Type B pancreatic cell (in vitro differentiated cells): Measurements from ENCODE around the gene E2F1. TPM values are rescaled to one million over a fixed set of nuclear protein-coding genes. Genes with fewer than 3 reads are reported as not detected.

Experiments used
- DNase-seq: peaks from one replicate; pipeline ENCODE4 v3.0.0; 2021; ENCODE audit warnings: mixed read lengths; ENCODE audit not compliant: unreplicated experiment; ENCODE audit errors: extremely low spot score
- H3K27ac Mint-ChIP-seq: 2 replicates; pipeline ENCODE4 v1.8.0; 2021; ENCODE audit warnings: mild to moderate bottlenecking, mixed read lengths
- H3K27me3 Mint-ChIP-seq: 2 replicates; pipeline ENCODE4 v1.8.0; 2021; ENCODE audit warnings: mixed read lengths
- H3K36me3 Mint-ChIP-seq: 2 replicates; pipeline ENCODE4 v1.8.0; 2021; ENCODE audit warnings: mixed read lengths
- H3K4me1 Mint-ChIP-seq: one replicate; pipeline ENCODE4 v1.8.0; 2021; ENCODE audit warnings: mixed read lengths; ENCODE audit not compliant: unreplicated experiment
- H3K4me3 Mint-ChIP-seq: 2 replicates; pipeline ENCODE4 v1.8.0; 2021; ENCODE audit warnings: mild to moderate bottlenecking, mixed read lengths
- H3K9me3 Mint-ChIP-seq: 2 replicates; pipeline ENCODE4 v1.8.0; 2021; ENCODE audit warnings: mixed read lengths
- total RNA-seq: library from RNA; stranded (reverse); gene quantifications from 2 replicates; pipeline ENCODE4 v1.2.1, GENCODE V29; 2021; ENCODE audit warnings: low replicate concordance
- TF ChIP-seq, protein P1 (sequence below): fragments of 200-600 bp; sonication (generic); conservative IDR thresholded peaks from 2 replicates; pipeline ENCODE4 v1.5.0; 2021; ENCODE audit warnings: antibody characterized with exemption, mild to moderate bottlenecking

The E2F1 gene
- total RNA-seq, 1 donor from 2014 or later: 32.8 TPM

DNA sequence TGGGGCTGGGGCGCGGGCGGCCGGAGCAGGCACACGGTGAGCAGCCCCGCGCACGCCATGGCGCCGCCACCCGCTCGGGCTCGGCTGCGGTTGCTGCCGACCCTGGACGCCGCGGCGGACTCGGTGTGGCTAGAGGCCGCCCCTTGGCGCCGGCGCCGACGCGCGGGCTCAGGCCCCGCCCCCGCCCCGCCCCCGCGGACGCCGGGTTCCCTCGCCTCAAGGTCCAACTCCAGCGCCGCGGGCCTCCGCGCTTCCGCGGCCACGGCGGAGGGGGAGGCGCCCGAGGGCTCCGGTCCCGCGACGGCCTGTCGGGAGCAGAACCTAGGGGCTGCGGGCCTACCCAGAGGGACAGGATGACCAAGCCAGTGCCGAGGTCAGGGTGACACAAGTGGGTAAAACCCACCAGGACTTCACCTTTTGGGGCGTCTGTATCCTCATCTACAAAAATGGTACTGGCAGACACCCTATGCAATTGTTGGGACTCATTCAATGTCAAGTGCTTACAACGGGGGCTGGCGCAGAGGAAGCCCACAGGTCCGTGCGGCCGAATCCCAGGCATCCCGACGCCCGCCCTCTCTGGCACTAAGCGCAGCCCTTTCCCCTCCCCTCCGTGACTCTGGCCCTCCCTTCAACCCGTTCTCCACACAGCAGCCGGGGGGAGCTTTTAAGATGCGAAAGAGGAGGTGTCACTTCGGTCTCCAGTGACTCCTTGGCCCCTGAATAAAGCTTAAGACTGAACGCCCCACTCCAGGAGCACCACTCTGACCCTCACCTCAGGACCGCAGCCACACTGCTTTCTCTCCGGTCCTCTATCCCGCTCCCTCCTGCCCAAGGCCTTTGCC lies 11.7 kb downstream of the E2F1 start, which contains the start of gene NECAB3:
NECAB3 (minus strand) TSS at position 135 of the 842 bp plus-strand sequence; CDS start at position 59, 76 bp downstream.
- Mint-ChIP-seq H3K4me1 (peaks cover 39% of the 10 kb centered on the region), H3K27ac (peak within 1 kb of the TSS; percentile 79), H3K27me3 (no peaks in the 10 kb centered on the region), H3K36me3 (peaks cover 8% of the 10 kb centered on the region), H3K4me3 (peak within 1 kb of the TSS; percentile 86), H3K9me3 (no peaks in the 10 kb centered on the region)
- peak; percentile 92 for DNase-seq
- TF ChIP-seq, protein P1, sequence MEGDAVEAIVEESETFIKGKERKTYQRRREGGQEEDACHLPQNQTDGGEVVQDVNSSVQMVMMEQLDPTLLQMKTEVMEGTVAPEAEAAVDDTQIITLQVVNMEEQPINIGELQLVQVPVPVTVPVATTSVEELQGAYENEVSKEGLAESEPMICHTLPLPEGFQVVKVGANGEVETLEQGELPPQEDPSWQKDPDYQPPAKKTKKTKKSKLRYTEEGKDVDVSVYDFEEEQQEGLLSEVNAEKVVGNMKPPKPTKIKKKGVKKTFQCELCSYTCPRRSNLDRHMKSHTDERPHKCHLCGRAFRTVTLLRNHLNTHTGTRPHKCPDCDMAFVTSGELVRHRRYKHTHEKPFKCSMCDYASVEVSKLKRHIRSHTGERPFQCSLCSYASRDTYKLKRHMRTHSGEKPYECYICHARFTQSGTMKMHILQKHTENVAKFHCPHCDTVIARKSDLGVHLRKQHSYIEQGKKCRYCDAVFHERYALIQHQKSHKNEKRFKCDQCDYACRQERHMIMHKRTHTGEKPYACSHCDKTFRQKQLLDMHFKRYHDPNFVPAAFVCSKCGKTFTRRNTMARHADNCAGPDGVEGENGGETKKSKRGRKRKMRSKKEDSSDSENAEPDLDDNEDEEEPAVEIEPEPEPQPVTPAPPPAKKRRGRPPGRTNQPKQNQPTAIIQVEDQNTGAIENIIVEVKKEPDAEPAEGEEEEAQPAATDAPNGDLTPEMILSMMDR: no peak

DNA sequence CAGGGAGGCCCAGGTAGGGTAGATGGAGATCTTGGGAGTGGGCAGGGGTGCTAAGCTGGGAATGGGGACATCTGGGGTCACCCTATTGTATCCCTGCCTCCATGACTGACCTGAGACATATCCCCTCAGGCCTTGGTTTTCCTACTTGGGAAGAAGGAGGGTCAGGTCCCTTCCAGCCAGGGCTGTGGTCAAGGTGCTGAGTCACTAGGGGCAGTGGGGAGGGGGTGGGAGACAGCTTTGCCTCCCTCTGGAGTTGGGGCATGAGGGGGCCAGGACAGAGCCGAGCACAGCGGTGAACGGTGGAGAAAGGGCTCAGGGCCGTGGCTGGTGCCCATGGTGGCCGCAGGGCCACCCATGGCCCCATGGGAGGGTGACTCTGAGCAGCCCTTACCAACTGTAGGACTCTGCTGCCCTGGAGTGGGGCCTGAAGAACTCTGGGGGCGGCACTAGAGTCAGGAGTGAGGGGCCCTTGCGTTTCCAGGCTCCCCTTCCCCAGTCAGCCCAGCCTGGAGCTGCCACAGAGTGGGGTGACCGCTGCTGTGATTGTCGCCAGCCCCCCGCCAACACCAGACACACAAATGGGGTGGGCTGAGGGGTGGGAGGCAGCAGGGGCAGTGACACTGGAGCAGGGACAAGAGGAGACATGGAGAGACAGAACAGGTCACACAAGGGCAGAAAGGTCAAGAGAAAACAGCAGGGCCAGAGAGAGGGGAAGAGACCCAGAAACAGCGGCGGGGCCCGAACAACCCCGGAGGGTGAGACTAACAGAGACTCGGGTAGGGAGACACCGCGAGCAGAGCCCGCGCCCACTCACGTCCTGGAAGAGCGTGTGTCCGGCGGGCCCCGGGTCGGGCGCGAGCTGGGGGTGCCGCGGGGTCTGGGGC lies 12.5 kb downstream of the E2F1 start:
- TF ChIP-seq, protein P1: no peak

DNA sequence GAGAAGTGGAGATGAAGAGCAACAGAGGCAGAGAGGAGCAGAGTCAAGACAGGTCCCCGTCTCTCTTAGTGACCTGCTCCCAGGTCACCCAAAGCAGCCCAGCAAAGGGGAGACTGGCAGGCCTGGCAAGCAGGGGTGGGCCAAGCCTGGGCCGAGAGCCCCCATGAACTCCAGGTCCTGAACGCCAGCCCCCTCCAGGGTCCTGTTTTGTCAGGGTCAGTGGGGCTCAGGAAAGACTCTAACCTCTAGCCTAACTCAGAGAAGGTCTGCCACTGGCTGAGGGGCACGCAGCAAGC lies 13.1 kb downstream of the E2F1 start:
- DNase-seq: no peak
- no peaks in the 10 kb centered on the region for H3K27me3 Mint-ChIP-seq
- TF ChIP-seq, protein P1: no peak
- peak overlapping the region; percentile 86 for H3K4me3 Mint-ChIP-seq
- H3K36me3 Mint-ChIP-seq: peaks cover 13% of the 10 kb centered on the region
- peak overlapping the region; percentile 43 for H3K27ac Mint-ChIP-seq
- H3K9me3 Mint-ChIP-seq: no peaks in the 10 kb centered on the region
- peaks cover 39% of the 10 kb centered on the region for H3K4me1 Mint-ChIP-seq

More for the DNA sequence above, 12.5 kb downstream of the E2F1 start:
- Mint-ChIP-seq H3K4me3 (peak overlapping the region; percentile 86), H3K4me1 (peaks cover 39% of the 10 kb centered on the region), H3K9me3 (no peaks in the 10 kb centered on the region), H3K27ac (peak overlapping the region; percentile 43), H3K36me3 (peaks cover 12% of the 10 kb centered on the region), H3K27me3 (no peaks in the 10 kb centered on the region)
- no peak for DNase-seq

DNA sequence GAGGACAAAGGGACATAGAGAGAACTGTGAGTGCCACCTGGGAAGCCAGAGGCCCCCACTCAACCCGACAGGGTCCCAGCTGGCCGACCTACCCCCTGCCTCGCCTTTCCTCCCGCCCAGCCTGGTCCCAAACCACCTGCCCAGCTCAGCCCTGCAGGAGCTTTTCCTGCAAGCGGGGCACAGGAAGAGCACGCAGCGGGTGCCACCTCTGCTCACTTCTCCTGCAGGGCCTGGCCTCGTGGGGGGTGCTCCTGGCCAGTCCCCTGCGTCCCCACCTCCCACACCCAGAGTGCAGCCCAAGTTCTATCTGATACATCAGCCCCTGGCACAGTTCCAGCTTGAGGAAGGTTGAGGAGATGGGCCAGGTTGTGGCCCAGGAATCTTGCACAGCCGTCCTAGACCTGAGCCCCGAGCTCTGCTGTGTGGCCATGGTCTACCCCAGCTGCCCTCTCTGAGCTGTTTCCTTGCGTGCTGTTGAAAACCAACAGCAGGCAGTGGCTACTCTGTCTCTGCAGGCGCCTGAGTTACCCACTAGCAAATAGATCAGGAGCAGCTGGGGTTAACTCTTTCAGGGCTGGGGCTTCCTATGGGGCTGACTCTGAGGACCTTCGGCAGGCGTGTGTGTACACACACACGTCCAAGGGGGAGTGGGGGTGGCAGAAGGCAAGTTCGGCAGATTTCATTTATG lies 13.6 kb downstream of the E2F1 start:
- H3K4me1 Mint-ChIP-seq: peaks cover 39% of the 10 kb centered on the region
- peak overlapping the region; percentile 86 for H3K4me3 Mint-ChIP-seq
- TF ChIP-seq, protein P1: no peak
- H3K27ac Mint-ChIP-seq: peak overlapping the region; percentile 43
- H3K27me3 Mint-ChIP-seq: no peaks in the 10 kb centered on the region
- no peak for DNase-seq
- peaks cover 13% of the 10 kb centered on the region for H3K36me3 Mint-ChIP-seq
- no peaks in the 10 kb centered on the region for H3K9me3 Mint-ChIP-seq

DNA sequence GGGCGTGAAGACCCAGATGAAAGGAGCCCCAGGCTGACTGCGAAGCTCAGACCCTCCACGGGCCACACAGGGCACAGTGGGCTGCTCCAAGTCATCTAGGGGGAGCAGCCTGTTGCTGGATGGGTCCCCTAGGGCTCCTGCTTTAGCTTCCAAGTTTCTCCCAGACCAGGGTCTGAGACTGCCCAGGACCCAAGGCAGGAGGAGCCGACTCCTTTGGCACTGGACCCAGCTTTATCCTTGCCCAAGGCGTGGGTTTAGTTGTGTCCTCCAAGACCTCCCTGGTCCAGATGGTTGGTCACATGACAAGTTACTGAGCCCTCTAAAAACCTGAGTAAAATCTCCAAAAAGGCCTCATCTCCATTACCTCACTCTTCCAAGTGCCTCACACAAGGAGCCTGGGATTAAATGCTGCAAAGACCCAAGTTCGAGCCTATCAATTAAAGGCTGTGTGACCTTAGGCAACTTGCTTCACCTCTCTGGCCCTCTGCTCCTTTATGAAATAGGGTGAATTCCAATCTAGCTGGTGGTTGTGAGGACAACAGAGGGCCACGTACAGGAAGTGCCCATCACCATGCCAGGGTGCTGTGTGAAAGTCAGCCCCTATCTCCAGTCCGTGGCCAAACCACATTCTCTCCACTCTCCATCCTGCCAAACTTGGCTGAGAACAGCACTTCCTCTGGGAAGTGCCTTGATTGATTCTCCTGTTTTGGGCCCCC lies 14.5 kb downstream of the E2F1 start:
- Mint-ChIP-seq H3K27ac (peak overlapping the region; percentile 15), H3K27me3 (no peaks in the 10 kb centered on the region), H3K4me3 (peak overlapping the region; percentile 86), H3K9me3 (no peaks in the 10 kb centered on the region), H3K4me1 (peaks cover 40% of the 10 kb centered on the region), H3K36me3 (peaks cover 14% of the 10 kb centered on the region)
- TF ChIP-seq, protein P1: no peak
- DNase-seq: no peak
